Measurements from ENCODE around the gene AFG1L. TPM values are rescaled to one million over a fixed set of nuclear protein-coding genes. Genes with fewer than 3 reads are reported as not detected.

The AFG1L gene
- total and polyA plus RNA-seq, 8 donors: 1.2 to 4.7 (median 3.8) TPM

- no peaks in the 10 kb centered on the region for H3K4me1 ChIP-seq
- H3K27me3 ChIP-seq: no peaks in the 10 kb centered on the region
- no peak overlapping the region for H3K27ac ChIP-seq
- no peak for FAIRE-seq
- DNase-seq: no peak
- ATAC-seq: no peak
- no peaks in the 10 kb centered on the region for H3K36me3 ChIP-seq
- H3K4me3 ChIP-seq: no peak overlapping the region
- intact Hi-C loops (cut with DNase I): no loop called here
- 95 to 98% methylated on average over 5 of the region's 5 CpGs for WGBS, 2 donors
- H3K9me3 ChIP-seq: no peaks in the 10 kb centered on the region
- TF ChIP-seq, protein P1, sequence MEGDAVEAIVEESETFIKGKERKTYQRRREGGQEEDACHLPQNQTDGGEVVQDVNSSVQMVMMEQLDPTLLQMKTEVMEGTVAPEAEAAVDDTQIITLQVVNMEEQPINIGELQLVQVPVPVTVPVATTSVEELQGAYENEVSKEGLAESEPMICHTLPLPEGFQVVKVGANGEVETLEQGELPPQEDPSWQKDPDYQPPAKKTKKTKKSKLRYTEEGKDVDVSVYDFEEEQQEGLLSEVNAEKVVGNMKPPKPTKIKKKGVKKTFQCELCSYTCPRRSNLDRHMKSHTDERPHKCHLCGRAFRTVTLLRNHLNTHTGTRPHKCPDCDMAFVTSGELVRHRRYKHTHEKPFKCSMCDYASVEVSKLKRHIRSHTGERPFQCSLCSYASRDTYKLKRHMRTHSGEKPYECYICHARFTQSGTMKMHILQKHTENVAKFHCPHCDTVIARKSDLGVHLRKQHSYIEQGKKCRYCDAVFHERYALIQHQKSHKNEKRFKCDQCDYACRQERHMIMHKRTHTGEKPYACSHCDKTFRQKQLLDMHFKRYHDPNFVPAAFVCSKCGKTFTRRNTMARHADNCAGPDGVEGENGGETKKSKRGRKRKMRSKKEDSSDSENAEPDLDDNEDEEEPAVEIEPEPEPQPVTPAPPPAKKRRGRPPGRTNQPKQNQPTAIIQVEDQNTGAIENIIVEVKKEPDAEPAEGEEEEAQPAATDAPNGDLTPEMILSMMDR (IDR thresholded peaks at IDR 0.05): no peak
These were observed 49.0 kb downstream of the AFG1L start for GRCh38 chr6:108343894-108344293.

DNA sequence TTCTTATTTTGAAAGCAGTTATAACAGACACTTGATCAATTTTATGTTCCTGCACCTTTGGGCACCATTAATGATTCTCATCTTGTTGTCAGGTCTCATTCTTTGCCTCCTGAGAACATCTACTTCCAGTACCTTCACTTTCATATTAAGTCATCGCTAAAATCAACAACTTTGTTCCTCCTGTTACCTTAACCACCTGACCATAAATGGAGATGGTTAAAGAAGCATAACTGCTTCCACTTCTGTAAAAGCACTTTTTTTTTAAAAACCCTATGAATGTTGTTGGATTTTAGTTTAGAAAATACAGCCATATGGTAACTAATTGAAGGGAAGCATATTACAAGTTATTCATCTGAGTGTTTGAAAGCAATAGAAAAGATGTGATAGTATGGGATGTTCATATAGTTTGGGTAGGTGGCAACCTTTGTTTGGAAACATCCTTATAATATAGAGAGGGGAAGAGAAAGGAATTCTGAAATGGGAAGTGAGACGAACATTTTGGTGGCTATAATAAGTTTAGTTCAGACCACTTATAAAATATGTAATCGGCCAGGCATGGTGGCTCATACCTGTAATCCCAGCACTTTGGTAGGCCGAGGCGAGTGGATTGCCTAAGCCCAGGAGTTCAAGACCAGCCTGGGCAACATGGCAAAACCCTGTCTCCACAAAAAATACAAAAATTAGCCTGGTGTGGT, 53.9 kb downstream of the AFG1L start:
- no peak for FAIRE-seq
- peaks cover 4 to 10% (median 8%) of the 10 kb centered on the region in 3 donors for H3K4me1 ChIP-seq
- no peaks in the 10 kb centered on the region for H3K9me3 ChIP-seq
- intact Hi-C loops (cut with DNase I): no loop called here
- H3K27ac ChIP-seq: no peak overlapping the region
- DNase-seq: no peak
- ATAC-seq: no peak
- no peaks in the 10 kb centered on the region for H3K36me3 ChIP-seq
- H3K4me3 ChIP-seq: no peak overlapping the region
- TF ChIP-seq, protein P1 (IDR thresholded peaks at IDR 0.05): no peak
- H3K27me3 ChIP-seq: no peaks in the 10 kb centered on the region
- WGBS, 2 donors: 93 to 94% methylated on average over 5 of the region's 5 CpGs

GRCh38 chr6:108350528-108350927, 55.7 kb downstream of the AFG1L start:
- TF ChIP-seq, protein P1 (IDR thresholded peaks at IDR 0.05): no peak
- Histone ChIP-seq H3K4me1 (peaks cover 4 to 10% (median 8%) of the 10 kb centered on the region in 3 donors), H3K27ac (peak overlapping the region in 1 of 4 donors; percentile 53), H3K4me3 (no peak overlapping the region), H3K9me3 (no peaks in the 10 kb centered on the region), H3K27me3 (no peaks in the 10 kb centered on the region), H3K36me3 (no peaks in the 10 kb centered on the region)
- ATAC-seq: peak; percentile 84 to 94 (median 90)
- 15 to 16% methylated on average over 1 of the region's 1 CpG for WGBS, 2 donors
- intact Hi-C loops (cut with DNase I): no loop called here
- no peak for FAIRE-seq
- DNase-seq: peak in 2 of 6 donors; percentile 10 to 25

DNA sequence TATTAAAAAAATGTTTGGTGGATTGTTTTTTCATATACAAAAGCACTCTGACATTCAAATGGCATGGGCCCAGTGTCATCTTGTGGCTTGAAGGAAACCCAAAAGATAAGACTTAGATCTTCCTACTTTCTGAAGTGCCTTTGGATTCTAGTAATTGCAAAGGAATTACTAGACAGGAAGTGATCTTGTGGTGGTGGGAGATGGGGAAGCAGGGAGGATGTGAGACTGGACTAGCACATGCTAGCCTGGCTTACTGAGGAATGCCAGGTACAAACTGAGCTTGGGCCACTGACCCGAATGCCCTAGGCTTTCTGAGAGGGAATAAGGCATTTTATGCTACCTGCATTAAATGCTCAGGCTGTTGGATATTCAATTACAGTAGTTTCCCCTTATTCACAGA, 59.0 kb downstream of the AFG1L start:
- 95% methylated on average over 1 of the region's 1 CpG for WGBS, 2 donors
- intact Hi-C loops (cut with DNase I): no loop called here
- ATAC-seq (no peak), FAIRE-seq (no peak), DNase-seq (no peak)
- TF ChIP-seq, protein P1 (IDR thresholded peaks at IDR 0.05): no peak
- no peaks in the 10 kb centered on the region for H3K27me3 ChIP-seq
- H3K4me1 ChIP-seq: peaks cover 7 to 10% (median 8%) of the 10 kb centered on the region in 3 donors
- no peak overlapping the region for H3K27ac ChIP-seq
- H3K36me3 ChIP-seq: no peaks in the 10 kb centered on the region
- H3K4me3 ChIP-seq: no peak overlapping the region
- H3K9me3 ChIP-seq: no peaks in the 10 kb centered on the region

- 92 to 94% methylated on average over 2 of the region's 2 CpGs for WGBS, 2 donors
- Histone ChIP-seq H3K9me3 (no peaks in the 10 kb centered on the region), H3K4me1 (peaks cover 7 to 10% (median 8%) of the 10 kb centered on the region in 3 donors), H3K27ac (no peak overlapping the region), H3K27me3 (no peaks in the 10 kb centered on the region), H3K4me3 (no peak overlapping the region), H3K36me3 (no peaks in the 10 kb centered on the region)
- DNase-seq: no peak
- no peak for ATAC-seq
- TF ChIP-seq, protein P1 (IDR thresholded peaks at IDR 0.05): no peak
- intact Hi-C loops (cut with DNase I): no loop called here
- no peak for FAIRE-seq
These were observed 60.3 kb downstream of the AFG1L start for GRCh38 chr6:108355120-108355519.

All from pancreas (tissue), 10 donors.